Endothelial cell of umbilical vein (primary cell): ENCODE results near the gene TMEM191C. TPM values are rescaled to one million over a fixed set of nuclear protein-coding genes. Genes with fewer than 3 reads are reported as not detected.

Source experiments
- BruUV-seq: library from RNA; stranded (reverse); fragments of 400-500 nt; replicated peaks from 2 replicates; lab custom pipeline; 2021; lab: Mats Ljungman, UMichigan
- CTCF ChIA-PET: fragments of 300-600, 350-600 bp; sonication (Branson Sonifier 250); formaldehyde crosslinking; loops from one replicate; lab custom pipeline; 2021; ENCODE audit warnings: antibody characterized with exemption, inconsistent platforms; lab: Charles Lee
- POLR2A ChIA-PET: fragments of 300-600, 350-600 bp; sonication (Branson Sonifier 250); formaldehyde crosslinking; loops from one replicate; lab custom pipeline; 2021; ENCODE audit warnings: antibody characterized with exemption, inconsistent platforms; lab: Charles Lee
- DNase-seq: peaks from one replicate; pipeline ENCODE4 v3.0.0-alpha.2; 2011; ENCODE audit warnings: low read depth, low spot score
- FAIRE-seq: peaks from 2 replicates; lab custom pipeline; 2011; peaks lifted over from hg19 to GRCh38; lab: Jason Lieb, UNC
- H2AFZ ChIP-seq: 2 replicates; pipeline ENCODE4 v1.6.0; 2012; ENCODE audit warnings: low read depth, low read length, control low read depth, inconsistent platforms
- H3K27ac ChIP-seq: 2 replicates; pipeline ENCODE4 v1.5.1; 2011; ENCODE audit warnings: low read depth, mild to moderate bottlenecking, control low read depth, low read length, moderate library complexity; ENCODE audit not compliant: insufficient read depth
- H3K27me3 ChIP-seq, 2 experiments: 2 replicates each; pipeline versions ENCODE4 v1.6.0 to v1.6.1; 2011; ENCODE audit warnings: low read length in 2 of 2, mixed read lengths in 1 of 2; ENCODE audit not compliant: control insufficient read depth in 2 of 2, insufficient read depth in 2 of 2
- H3K36me3 ChIP-seq, 2 experiments: 2 replicates in 1 of 2; 3 replicates in 1 of 2; pipeline ENCODE4 v1.5.1; 2011; ENCODE audit warnings: low read length in 2 of 2, mild to moderate bottlenecking in 1 of 2, moderate library complexity in 1 of 2; ENCODE audit not compliant: control insufficient read depth in 2 of 2, insufficient read depth in 2 of 2; ENCODE audit errors: extremely low read depth in 1 of 2
- H3K4me1 ChIP-seq: 3 replicates; pipeline ENCODE4 v1.5.1; 2011; ENCODE audit warnings: mild to moderate bottlenecking, low read length; ENCODE audit not compliant: control insufficient read depth, insufficient read depth; ENCODE audit errors: extremely low read depth
- H3K4me2 ChIP-seq: 2 replicates; pipeline ENCODE4 v1.6.1; 2011; ENCODE audit warnings: low read length, control low read depth, mixed read lengths; ENCODE audit not compliant: insufficient read depth
- H3K4me3 ChIP-seq, 3 experiments: fragments of 200-600 bp in 1 of 3; sonication (generic), shearing (Covaris generic) in 1 of 3; replicated peaks in 1 of 3; 2 replicates each; pipeline ENCODE4 v1.5.1; 2011 to 2016; ENCODE audit warnings: control low read depth in 3 of 3, low read length in 3 of 3, mild to moderate bottlenecking in 2 of 3, inconsistent platforms in 1 of 3, low read depth in 1 of 3, moderate library complexity in 1 of 3; ENCODE audit not compliant: insufficient read depth in 1 of 3
- H3K79me2 ChIP-seq: 2 replicates; pipeline ENCODE4 v1.6.0; 2012; ENCODE audit warnings: low read length, inconsistent platforms; ENCODE audit not compliant: control insufficient read depth, insufficient read depth
- H3K9ac ChIP-seq: replicated peaks from 2 replicates; pipeline ENCODE3; 2011; ENCODE audit warnings: low read length, control low read depth; ENCODE audit not compliant: insufficient read depth; ENCODE audit errors: extremely low read depth
- H3K9me1 ChIP-seq: replicated peaks from 3 replicates; pipeline ENCODE4 v1.6.0; 2011; ENCODE audit warnings: mild to moderate bottlenecking, low read length; ENCODE audit not compliant: control insufficient read depth, insufficient read depth; ENCODE audit errors: extremely low read depth
- H3K9me3 ChIP-seq: replicated peaks from 2 replicates; pipeline ENCODE4 v1.5.1; 2012; ENCODE audit warnings: low read length, inconsistent platforms; ENCODE audit not compliant: control insufficient read depth, insufficient read depth
- H4K20me1 ChIP-seq: replicated peaks from 2 replicates; pipeline ENCODE3; 2011; ENCODE audit warnings: mild to moderate bottlenecking, low read length; ENCODE audit not compliant: control insufficient read depth, insufficient read depth; ENCODE audit errors: extremely low read depth
- EZH2 ChIP-seq: IDR thresholded peaks from 2 replicates; pipeline ENCODE4 v1.6.1; 2012; ENCODE audit warnings: borderline replicate concordance, low read depth, mild to moderate bottlenecking, moderate library complexity, low read length, inconsistent platforms; ENCODE audit not compliant: severe bottlenecking
- FOS ChIP-seq: IDR thresholded peaks from 2 replicates; pipeline ENCODE4 v1.6.1; 2011; ENCODE audit warnings: mild to moderate bottlenecking, low read length, moderate library complexity, borderline replicate concordance; ENCODE audit not compliant: insufficient read depth
- GATA2 ChIP-seq: IDR thresholded peaks from 2 replicates; pipeline ENCODE4 v1.7.0; 2011; ENCODE audit warnings: low read depth, mild to moderate bottlenecking, moderate library complexity, mixed read lengths, low read length; ENCODE audit not compliant: insufficient read length, insufficient read depth
- JUN ChIP-seq: IDR thresholded peaks from 2 replicates; pipeline ENCODE4 v1.6.1; 2011; ENCODE audit warnings: borderline replicate concordance, low read depth; ENCODE audit not compliant: insufficient read length, insufficient read depth
- MYC ChIP-seq: IDR thresholded peaks from one replicate; pipeline ENCODE4 v1.6.1; 2011; ENCODE audit warnings: mild to moderate bottlenecking, low read depth, low read length
- POLR2A ChIP-seq: IDR thresholded peaks from 2 replicates; pipeline ENCODE4 v1.6.1; 2012; ENCODE audit warnings: low read depth, mild to moderate bottlenecking, control low read depth, low read length
- POLR2AphosphoS5 ChIP-seq: IDR thresholded peaks from 2 replicates; pipeline ENCODE4 v1.6.1; 2012; ENCODE audit warnings: low read depth, mild to moderate bottlenecking, control low read depth, low read length, moderate library complexity; ENCODE audit not compliant: insufficient read depth
- dilution Hi-C: fragments of 300-500 bp; cut with MboI; formaldehyde crosslinking; loops from one replicate; pipeline ENCODE4 v1.15.0; 2019; ENCODE audit warnings: low sequenced_read_pairs; ENCODE audit not compliant: extremely low pct_ligation_motif_present
- intact Hi-C: fragments of 100-400 bp; cut with micrococcal nuclease; formaldehyde crosslinking; loops from one replicate; pipeline ENCODE4 v1.10.0; 2022
- polyA plus RNA-seq, 4 experiments: library from polyadenylated mRNA; depleted of rRNA in 3 of 4; stranded (reverse) in 3 of 4; unstranded in 1 of 4; fragments of >200 nt; gene quantifications; 2 replicates each; pipeline versions ENCODE4 v1.2.1 to v1.2.3, GENCODE V29; 2011 to 2012; ENCODE audit warnings: missing spikeins in 1 of 4
- total RNA-seq: library from RNA; stranded (reverse); gene quantifications from 2 replicates; pipeline ENCODE4 v1.2.3, GENCODE V29; 2021
- TF ChIP-seq, protein P1 (sequence below): IDR thresholded peaks from 2 replicates; pipeline ENCODE4 v1.6.1; 2011; ENCODE audit not compliant: insufficient read depth, insufficient read length
- TF ChIP-seq, protein P2 (sequence below), 2 donors: IDR thresholded peaks; 1 replicate in 1 of 2; 2 replicates in 1 of 2; pipeline ENCODE4 v1.5.1; 2011; ENCODE audit warnings: low read length in 2 of 2, mild to moderate bottlenecking in 2 of 2, moderate library complexity in 2 of 2, control low read depth in 1 of 2, inconsistent platforms in 1 of 2, low read depth in 1 of 2; ENCODE audit not compliant: insufficient read depth in 1 of 2; ENCODE audit errors: extremely low read depth in 1 of 2

Gene TMEM191C
- total and polyA plus RNA-seq, 2 donors (not counting 3 experiments of a cell fraction or from before 2014, with no cell fraction given): 0.47 to 1.2 TPM

DNA sequence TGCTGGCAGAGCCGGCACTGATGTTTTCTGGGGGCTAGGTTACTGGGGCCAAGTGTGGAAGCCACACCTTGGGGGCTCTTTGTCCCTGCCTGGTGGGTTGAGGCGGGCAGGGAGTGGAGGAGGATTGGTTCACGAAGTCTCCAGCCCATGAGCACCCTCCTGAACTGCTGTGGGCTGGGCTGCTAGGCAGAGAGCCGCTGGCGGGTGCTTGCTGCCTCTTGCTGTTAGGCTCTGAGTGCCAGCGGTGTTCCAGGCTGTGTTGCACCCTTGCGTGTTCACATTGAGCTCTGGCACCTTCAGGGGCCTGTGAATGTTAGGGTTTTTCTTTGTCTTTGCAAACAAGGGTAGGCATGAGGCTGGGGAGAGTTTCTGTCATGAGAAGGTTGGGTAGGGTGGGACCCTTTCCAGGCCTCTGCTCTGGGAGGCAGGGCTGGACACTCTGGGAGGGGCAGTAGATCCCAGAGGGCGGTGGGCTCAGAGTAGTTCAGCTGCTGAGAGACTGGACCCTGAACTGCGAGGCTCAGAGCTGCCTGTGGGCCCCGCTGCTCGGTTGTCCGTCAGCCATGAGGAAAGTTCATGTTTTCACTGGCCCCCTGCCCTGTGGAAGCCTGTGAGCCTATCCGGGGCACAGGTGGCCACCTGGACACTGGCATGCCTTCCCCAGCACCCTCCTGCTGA, 24.0 kb upstream of the TMEM191C start:
- TF ChIP-seq EZH2 (no peak), FOS (no peak), POLR2A (no peak), JUN (no peak), MYC (no peak), POLR2AphosphoS5 (no peak), GATA2 (no peak)
- TF ChIP-seq, protein P1, sequence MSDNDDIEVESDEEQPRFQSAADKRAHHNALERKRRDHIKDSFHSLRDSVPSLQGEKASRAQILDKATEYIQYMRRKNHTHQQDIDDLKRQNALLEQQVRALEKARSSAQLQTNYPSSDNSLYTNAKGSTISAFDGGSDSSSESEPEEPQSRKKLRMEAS: no peak
- TF ChIP-seq, protein P2, sequence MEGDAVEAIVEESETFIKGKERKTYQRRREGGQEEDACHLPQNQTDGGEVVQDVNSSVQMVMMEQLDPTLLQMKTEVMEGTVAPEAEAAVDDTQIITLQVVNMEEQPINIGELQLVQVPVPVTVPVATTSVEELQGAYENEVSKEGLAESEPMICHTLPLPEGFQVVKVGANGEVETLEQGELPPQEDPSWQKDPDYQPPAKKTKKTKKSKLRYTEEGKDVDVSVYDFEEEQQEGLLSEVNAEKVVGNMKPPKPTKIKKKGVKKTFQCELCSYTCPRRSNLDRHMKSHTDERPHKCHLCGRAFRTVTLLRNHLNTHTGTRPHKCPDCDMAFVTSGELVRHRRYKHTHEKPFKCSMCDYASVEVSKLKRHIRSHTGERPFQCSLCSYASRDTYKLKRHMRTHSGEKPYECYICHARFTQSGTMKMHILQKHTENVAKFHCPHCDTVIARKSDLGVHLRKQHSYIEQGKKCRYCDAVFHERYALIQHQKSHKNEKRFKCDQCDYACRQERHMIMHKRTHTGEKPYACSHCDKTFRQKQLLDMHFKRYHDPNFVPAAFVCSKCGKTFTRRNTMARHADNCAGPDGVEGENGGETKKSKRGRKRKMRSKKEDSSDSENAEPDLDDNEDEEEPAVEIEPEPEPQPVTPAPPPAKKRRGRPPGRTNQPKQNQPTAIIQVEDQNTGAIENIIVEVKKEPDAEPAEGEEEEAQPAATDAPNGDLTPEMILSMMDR (IDR thresholded peaks at IDR 0.05; ENCODE audit: extremely low read depth in 1 of 2, insufficient read depth in 1 of 2, low read depth in 1 of 2, low read length in 2 of 2): no peak
- CTCF ChIA-PET: interaction anchor here (1.0 kb wide), 1 partner anchor 204 kb away, joined by 3 read pairs; no protein-coding TSS in a partner anchor
- H4K20me1 ChIP-seq: no peaks in the 10 kb centered on the region
- intact Hi-C loops (no loop called here), dilution Hi-C loops (no loop called here)
- POLR2A ChIA-PET: no interaction called here
- H3K79me2 ChIP-seq: no peaks in the 10 kb centered on the region
- no peak overlapping the region for H3K4me3 ChIP-seq
- H3K36me3 ChIP-seq: peaks cover 0 to 9% of the 10 kb centered on the region in 2 experiments
- H2AFZ ChIP-seq: no peak overlapping the region
- H3K27ac ChIP-seq: no peak overlapping the region
- no peaks in the 10 kb centered on the region for H3K9me3 ChIP-seq
- no peaks in the 10 kb centered on the region for H3K27me3 ChIP-seq
- no peaks in the 10 kb centered on the region for H3K9me1 ChIP-seq
- BruUV-seq: no TSS peak
- H3K4me2 ChIP-seq: no peak overlapping the region
- FAIRE-seq (no peak), DNase-seq (no peak)
- no peak overlapping the region for H3K9ac ChIP-seq
- no peaks in the 10 kb centered on the region for H3K4me1 ChIP-seq
